CD4-positive, alpha-beta T cell treated with Interleukin-17A for 4 hours (primary cell): ENCODE data around the gene ITPKC.
A peak's percentile ranks its signal among the peaks of the same experiment; 100 is the strongest.

Experiments
- DNase-seq: peaks from one replicate; pipeline ENCODE4 v3.0.0-alpha.2; 2020; ENCODE audit warnings: mixed read lengths

The ITPKC gene

DNA sequence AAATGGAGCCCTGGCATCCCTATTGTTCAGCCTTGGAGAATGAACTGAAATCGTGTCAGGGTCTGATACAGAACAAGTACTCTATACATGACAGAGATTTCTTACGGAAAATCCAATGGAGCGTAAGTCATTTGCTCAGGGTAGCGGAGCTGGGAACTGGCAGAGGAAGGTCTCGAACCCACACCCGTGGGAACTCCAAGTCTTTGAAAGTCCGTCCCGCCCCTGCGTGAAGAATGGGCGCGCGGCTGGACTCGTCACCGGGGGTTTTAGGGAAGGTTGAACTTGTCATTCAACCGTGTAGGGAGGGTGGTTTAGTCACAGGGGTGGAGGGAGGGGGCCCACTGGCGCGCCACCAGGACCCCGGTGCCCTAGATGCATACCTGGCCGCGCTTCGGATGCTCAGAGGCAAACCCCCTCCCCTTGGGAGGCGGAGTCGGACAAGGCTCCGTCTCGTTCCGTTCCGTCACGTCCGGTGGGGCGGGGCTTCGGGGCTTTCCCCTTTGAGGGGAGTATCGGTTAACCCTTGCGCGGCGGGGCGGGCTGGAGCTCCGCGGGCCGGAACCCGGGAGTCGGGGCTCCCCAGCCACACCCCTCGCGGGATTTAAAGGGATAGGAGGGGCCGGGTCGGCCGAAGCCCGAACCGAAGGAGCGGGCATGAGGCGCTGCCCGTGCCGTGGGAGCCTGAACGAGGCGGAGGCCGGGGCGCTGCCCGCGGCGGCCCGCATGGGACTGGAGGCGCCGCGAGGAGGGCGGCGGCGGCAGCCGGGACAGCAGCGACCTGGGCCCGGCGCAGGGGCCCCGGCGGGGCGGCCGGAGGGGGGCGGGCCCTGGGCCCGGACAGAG is at the start of gene ITPKC, which contains the start of gene COQ8B:
ITPKC (plus strand) TSS at position 631 of the 843 bp plus-strand sequence; CDS start at position 655, 24 bp downstream.
COQ8B (minus strand) TSS at position 405 of the 843 bp plus-strand sequence. CDS start 2,254 bp downstream, outside the sequence.
- DNase-seq, result peak; percentile 100

DNA sequence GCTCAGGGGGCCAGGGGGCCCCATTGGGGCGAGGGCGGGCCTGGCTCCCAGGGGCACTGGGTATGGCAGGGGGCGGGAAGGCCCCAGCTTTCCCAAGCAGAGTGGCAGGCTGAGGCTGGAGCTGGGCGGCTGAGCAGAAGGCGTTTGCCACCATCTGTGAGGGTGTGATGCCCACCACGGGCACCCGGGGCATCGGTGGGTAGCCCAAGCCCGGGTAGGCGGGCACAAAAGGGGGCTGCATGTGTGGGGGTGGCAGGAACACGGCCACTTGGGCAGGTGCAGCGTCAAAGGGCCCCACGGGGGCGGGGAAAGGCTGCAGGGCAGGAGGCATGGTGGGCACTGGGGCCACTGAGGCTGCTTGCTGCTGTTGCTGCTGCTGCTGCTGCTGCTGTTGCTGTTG is 49.3 kb upstream of the ITPKC start:
- no peak for DNase-seq

DNA sequence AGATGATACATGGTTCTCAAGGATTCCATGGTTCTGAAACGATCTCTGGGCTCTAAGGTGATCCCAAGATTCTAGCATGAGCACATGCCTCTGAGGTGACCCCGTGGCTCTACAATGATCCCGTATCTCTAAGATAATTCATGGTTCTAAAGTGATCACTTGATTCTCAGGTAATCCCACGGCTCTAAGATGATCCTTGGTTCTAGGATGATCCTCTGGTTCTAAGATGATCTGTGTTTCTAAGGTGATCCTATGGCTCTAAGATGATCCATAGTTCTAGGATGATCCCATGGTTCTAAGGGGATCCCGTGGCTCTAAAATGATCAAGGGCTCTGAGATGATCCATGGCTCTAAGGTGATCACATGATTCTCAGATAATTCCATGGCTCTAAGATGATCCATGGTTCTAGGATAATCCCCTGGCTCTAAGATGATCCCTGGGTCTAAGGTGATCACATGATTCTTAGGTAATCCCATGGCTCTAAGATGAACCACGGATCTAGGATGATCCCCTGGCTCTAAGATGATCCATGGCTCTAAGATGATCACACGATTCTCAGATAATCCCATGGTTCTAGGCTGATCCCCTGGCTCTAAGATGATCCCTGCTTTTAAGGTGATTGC is 47.8 kb upstream of the ITPKC start:
- DNase-seq, result no peak

DNA sequence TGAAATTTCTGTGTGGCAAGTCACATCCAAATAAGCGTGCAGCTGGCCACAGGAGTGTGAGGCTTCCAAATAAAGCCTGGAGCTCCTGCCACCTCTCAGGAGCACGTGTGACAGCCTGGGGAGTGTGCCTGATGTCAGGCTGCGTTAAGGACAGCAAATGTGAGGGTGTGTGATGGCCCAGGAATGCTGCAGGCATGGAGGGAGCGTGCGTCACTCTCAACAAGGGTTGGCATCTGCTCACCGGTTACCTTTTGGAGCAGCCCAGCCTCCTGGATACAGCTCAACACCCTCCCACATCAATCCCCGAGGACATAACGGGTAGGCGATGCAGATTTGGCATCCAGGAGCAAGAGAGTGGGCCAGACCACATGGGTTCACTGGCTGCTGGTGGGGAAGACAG is 45.5 kb upstream of the ITPKC start:
- DNase-seq, result no peak

DNA sequence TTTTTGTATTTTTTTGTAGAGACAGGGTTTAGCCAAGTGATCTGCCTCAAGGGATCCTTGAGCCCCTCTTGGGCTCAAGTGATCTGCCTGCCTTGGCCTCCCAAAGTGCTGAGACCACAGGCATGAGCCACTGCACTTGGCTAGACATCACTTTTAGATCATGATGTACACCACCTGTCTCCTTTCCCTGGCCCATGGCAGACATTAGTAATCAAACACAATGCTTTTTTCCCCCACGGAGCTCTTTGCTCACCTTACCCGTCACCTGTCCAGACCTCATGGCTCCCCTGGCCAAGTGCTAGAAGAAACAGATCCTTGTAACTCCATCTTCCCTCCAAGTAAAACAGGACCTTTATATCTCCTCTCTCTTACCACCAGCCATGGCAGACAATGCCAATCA is 44.9 kb upstream of the ITPKC start:
- no peak for DNase-seq

DNA sequence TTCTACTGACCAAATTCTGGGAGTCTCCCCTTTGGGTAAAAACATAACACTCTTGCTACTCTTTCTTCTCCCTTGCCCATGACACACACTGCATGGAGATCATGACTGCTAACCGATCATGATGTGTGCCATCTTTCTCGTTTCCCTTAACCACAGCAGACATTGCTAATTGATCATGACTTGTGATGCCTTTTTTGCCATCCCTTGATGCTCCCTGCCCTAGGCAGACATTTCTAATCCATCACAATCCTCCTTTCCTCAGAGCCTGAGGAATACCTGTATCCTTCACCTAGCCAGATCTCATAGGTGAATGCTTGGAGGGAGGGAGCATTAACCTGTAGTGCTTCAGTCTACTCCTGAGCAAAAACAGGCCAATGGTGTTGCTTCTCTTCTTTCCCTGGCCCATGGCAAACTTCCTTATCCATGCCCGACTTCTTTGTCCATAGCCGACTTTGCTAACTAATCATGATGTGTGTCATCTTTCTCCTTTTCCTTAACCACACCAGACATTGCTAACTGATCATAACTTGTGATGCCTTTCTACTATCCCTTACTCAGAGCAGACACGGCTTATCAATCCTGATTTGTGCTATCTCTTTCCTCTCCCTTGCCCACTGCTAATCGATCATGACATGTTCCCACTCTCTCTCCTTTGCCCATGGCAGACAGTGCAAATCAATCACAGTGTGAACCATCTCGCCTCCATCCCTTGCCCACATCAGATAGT is 44.2 kb upstream of the ITPKC start:
- no peak for DNase-seq

DNA sequence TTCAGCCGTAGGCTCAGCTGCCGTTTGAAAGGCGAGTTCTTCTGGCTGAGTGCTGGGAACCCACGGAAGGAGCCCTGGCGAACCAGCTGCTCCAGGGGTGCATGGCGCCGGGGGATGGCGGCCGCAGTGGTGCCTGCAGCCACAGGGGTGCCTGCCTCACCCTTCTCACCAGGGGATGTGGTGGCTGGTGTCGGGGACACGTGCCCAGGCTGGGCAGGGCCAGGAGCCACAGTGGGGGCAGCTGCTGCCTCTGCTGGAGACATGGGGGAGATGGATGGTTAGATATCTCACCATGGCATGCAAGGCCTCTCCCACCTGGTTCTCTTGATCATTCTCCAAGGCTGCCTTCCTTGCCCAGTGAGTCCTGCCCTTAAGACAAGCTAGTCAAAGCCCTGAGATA is 43.5 kb upstream of the ITPKC start:
- no peak for DNase-seq

DNA sequence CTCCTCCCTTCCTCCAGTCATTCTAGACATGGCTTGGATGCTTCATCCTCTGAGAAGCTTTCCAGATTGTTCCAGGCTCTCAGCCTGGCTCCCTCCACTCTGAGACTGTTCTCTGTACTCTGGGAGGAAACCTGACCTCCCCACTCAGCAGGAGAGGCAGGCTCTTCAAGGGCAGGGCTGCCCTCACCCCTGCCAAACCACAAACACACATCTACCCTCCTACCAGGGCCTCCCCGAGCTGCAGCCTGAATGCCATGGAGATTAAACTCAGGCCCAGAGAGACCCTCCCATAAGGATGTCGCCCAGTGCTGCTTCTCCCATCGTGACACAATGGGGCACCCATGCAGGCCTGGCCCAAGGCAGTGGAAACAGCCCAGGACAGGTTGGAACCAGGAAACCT is 42.6 kb upstream of the ITPKC start:
- DNase-seq, result no peak

DNA sequence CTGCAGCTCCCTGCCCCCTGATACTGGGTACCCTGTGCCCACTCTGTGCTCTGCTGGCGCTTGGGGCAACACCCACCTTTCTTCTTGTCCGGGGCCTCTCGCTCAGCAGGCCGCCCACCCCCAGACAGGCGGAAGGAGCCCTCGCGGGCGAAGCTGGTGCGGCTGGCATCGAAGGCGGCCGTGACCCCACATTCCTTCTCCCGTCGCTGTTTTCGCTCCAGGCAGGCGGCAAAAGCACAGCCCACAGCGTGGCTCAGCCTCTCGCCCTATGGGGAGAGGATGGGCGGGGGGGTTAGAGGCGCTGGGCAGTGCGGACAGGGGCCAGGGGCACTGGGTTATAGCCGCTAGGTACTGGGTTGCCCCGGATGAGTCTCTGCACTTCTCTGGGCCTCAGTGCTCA is 39.8 kb upstream of the ITPKC start:
- no peak for DNase-seq

DNA sequence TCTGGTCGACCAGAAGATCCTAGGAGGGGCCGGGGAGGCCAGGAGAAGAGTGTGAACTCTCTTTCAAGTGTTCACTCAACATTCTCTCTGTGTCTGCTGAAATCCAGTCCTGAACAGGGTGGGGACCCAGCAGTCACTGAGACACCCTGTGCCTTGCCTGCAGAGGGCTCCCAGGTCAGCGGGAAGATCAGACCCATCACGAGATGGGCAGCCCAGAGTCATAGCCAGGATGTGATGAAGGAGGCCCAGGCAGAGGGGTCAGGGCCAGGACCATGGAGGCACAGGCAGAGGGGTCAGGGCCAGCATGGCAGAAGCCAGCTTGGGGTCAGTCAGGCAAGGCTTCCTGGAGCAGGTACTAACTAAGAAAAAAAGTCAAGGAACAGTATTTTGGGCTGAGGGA is 35.9 kb upstream of the ITPKC start:
- no peak for DNase-seq

DNA sequence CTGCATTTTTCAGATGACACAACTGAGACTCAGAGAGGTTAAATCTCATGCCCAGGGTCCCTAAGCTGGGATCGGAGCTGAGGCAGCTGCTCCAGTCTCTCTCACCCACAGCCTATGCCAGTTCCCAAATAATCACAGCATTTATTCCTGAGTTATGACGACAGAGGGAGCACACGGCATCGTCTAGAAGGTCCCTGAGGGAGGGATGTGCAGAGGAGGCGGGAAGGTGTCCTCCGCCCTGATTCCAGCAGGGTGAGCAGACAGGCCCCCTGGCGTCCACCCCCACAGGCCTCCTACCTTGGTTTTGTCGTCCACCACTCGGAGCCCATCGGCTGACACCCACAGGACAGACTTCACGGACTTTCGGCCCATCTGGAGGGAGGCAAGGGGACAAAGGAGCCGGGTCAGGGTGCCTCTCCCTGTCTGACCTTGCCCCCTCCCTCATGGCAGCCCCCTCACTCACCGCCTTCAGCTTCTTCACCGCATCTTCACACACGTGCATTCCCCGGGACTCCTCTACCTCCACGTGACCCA is 34.4 kb upstream of the ITPKC start:
- no peak for DNase-seq

DNA sequence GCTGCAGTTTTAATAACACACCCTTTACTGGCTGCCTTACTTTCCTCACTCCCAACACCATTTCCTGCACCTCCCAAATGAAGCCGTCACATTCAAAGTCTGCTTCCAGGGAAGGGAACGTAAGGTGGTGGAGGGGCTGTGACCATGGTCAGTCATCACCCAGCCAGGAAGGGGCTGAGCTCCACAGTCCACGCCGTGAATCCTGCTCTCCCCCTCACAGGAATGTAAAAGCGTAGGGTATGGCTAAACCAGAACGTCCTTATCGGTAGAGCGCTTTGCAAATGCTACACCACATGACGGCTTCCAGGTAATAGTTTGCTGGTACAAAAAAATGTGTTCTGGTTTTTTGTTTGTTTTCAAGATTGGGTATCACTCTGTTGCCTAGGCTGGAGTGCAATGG is 33.5 kb upstream of the ITPKC start:
- no peak for DNase-seq

DNA sequence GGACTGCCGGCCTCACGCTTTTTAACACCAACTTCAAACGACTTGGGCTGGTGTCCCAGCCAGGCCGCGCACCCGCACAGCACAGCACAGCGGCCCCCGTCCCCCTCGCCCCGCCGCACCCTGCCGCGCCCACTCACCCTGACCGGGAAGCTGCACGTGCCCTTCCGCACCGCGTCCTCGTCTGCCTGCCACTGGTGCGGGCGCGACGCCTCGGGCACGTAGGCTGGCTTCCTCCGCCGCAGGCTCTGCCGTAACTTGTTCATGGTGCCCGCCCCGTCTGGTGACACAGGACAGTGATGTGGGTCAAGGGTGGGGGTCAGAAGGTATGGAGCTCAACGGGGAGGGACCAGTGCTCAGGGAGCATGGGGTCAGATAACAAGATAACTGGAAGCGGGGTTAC is 32.6 kb upstream of the ITPKC start:
- DNase-seq, result no peak

DNA sequence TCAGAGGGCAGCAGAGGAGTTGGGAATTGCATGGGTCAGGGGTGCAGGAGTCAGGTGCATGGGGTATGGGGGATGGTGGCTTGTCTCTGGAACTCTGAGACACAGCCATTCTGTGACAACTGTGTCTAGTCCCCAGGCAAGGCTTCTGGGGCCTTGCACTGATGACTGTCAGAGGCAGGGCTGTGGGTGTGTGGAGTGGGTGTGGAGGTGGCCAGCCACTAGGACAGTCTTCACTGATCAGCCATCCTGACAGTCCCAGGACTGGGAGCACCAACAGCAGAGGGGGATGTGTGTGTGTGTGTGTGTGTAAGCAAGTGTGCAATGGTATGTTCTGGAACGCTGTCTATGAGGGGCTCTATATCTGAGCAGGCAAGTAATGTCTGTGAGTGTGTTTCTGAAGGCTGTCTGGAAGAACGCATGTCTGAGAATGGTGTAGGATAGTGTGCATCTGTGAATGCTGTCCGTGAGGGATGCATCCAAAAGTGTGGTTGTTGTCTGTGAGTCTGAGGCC is 31.8 kb upstream of the ITPKC start:
- DNase-seq, result no peak

DNA sequence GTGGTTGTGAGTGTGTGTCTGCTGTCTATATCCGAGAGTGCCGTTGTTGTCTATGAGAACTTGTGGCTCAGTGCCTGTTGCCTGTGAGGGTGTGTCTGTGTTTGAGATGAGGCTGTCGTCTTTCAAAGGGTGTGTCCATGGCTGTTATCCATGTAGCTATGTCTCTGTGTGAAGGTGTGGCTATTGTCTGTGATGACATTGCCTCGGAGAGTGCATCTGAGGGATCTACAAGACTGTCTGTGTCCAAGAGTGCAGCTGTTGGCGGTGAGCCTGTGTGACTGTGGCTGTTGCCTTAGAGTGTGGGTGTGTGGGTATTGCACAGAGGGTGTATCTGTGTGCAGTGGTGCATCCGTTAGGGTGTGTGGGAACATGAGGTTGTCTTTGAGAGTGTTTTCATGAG is 31.3 kb upstream of the ITPKC start:
- DNase-seq, result no peak

DNA sequence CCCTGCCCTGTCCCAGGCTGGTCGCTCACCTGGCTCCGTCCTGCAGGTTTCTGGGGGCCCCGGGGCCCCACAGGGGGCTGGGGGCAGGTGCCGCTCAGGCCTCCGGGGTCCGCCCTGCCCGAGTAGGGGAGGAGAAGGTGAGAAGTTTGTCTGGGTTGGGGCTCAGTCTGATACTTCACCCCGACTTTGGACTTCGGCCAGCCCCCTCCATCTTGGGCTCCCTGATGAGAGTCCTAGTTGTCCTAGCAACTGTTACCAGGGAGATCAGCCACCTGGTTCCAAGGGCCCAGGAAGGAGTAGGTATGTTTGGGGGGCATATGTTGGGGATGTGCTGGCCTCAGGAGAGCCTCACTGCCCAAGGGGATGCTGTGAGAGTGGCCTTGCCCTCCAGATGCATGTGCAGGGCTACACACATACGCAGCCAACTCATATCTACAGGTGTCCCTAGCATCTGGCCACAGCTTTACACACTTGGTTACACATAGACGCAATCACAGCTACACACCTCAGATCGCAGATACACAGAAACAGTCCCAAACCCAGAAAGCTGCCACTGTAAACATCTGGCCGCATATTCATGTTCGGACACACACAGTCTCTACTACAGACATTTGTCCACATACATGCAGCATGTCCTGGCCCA is 29.9 kb upstream of the ITPKC start:
- no peak for DNase-seq

DNA sequence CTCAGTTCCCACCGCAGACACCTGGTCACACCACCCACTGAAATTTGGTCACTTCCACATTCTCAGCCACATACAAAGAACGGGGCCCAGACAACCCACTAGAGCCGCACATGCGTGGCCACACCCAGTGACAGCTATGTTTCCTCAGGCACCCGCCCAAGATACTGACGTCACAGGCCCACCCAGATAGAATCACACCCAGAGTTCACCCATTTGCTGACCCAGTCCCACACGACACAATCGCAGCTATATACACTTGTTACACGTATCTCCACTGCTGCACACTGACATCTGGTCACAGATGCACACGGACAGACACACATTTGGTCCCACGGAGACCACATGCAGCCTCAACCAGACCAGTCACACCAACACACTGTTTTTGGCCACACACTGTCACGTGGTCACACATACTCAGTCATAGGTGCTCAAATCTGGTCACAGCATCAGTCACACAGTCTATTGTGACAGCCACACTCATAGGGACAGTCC is 29.3 kb upstream of the ITPKC start:
- DNase-seq, result no peak

DNA sequence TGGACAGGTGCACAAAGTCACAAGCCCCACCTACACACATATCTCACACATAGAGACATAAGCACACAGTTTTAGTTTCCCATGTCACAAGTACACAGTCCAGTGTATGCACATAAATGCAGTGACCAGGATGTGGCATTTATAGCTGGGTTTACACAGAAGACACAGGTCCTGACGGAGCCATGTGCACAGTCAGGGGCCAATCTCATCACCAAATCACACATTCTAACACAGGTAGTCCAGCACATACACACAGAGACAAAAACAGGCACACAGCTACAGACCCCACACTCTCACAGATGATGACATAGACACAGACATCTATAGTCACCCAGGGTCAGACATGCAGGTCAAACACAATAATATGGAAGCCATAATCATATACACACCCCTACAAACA is 28.6 kb upstream of the ITPKC start:
- DNase-seq, result no peak

DNA sequence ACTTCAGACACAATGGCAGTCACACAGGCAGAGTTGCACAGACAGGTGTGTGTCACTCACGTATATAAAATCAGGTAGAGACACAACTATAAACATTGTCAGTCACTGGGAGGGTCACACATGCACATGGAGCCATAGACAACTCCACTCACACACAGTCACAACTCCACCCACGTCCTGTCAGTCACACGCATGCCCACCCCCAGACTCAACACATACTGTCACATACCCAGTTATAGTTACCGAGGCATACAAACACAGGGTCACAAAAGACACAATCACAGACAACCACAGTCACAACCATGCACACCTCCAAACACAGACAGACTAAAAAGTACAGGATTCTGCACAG is 27.9 kb upstream of the ITPKC start:
- no peak for DNase-seq

DNA sequence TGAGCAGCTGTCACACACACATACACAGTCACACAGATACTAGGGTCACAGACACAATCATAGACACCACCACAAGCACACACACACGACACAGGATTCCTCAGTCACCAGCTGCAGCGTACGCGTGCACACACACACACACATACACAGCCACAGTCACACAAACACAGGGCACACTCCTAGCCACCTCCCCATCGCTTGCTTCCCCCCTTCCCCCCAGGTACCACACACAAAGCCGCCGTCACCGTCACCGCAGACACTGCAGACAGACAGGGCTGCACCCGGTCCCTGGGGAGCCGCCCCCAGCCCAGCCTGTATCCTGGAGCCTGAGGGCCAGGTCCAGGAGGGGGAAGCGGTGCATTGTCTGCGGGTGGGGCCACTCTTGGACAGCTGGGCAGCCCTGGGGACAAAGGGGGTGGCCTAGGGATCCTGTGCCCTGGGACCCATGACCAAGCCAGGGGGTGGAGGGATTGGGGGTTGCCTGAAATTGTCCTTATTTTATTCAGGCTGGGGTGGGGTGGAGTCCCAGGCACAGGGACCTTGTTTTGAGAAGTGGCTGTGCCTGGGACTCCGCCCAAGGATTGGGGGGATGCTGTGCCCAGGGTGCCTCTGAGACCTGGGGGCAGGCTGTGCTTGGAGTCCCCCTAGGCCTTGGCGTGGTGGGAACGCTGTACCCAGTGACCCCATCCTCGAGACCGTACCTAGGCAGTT is 27.4 kb upstream of the ITPKC start:
- DNase-seq, result peak; percentile 17

DNA sequence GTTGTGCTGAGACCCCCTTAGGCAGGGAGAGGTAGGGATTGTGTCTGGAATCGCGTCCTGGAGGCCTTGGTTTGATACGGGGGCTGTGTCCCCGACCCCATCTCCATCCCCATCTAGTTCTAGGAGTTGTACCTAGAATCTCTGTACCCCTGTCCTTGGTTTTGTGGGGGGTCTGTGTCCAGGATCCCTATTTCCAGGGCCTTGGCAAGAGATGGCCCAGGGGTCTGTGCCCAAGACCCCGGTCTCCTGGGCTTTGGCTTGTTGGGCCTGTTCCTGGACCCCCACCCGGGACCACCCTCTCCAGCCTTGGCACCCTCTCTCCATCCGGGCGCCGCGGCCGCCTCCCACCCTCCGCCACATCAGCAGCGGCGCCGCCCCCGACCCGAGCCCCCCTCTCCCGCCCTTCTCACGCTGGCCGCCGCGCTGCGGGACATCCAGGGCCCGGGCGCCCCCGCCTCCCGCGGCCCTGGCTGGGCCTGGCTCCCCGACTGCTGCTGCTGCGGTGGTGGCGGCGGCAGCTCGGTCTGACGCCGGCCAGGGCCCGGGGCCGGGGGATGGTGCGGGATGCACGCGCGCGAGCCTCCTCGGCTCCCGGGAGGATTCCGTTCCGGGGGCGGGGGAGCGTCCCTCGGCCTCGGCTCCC is 26.7 kb upstream of the ITPKC start, which contains the start of gene NUMBL:
NUMBL (minus strand) TSS at position 602 of the 643 bp plus-strand sequence; CDS start at position 434, 168 bp downstream.
- DNase-seq, result no peak
